Measurements from ENCODE around the gene ZNF765. TPM values are rescaled to one million over a fixed set of nuclear protein-coding genes. Genes with fewer than 3 reads are reported as not detected.
A peak's percentile ranks its signal among the peaks of the same experiment; 100 is the strongest.

The ZNF765 gene
- total and polyA plus RNA-seq, 9 donors, result 6.8 to 27.9 (median 19.2) TPM

DNA sequence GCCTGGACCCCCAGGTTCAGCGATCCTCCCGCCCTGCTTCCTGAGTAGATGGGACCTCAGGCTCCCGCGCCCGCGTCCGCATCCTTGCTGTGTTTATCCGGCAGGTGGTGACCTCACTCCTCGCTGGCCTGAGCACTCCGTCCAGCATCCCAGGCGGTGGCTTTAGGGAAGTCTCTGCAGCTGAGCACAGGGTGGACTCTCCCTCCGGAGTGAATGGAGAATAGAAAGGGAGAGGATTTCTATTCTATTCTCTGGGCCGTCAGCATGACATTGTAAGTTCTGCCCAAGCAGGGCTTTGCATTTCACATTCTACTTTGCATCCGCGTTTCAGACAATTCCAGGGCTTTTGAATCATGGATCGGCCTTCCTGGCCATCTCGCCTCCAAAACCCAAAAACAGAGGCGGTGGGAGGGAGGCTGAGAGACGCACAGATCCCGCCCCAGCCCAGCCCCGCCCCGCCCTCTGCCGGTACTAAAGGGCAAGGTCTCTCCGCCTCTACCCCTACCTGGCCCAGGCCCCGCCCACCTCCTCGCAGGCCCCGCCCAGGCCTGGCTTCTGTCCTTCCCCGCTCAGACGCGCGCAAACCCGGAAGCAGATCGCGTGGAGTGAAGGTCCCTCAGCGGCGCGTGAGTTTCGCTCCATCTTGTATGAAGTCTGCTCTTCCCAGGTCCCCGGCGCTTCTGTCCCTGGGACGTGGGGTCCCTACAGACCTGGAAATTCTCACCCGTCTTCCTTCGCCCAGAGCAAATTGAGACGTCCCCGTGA, 29.6 kb upstream of the ZNF765 start, which contains the start of gene ZNF525:
ZNF525 (plus strand) TSS at position 572 of the 765 bp plus-strand sequence. CDS start 6,577 bp downstream, outside the sequence.
- TF ChIP-seq POLR2A (IDR thresholded peaks at IDR 0.05) (no peak), CTCF (IDR thresholded peaks at IDR 0.05) (peak in 1 of 3 donors; percentile 17)
- Histone ChIP-seq H3K36me3 (no peaks in the 10 kb centered on the region), H3K9me3 (no peaks in the 10 kb centered on the region), H3K4me1 (ENCODE audit: insufficient read depth) (no peaks in the 10 kb centered on the region), H3K27ac (peak within 1 kb of the TSS; percentile 47 to 76), H3K4me3 (peak within 1 kb of the TSS; percentile 66), H3K27me3 (no peaks in the 10 kb centered on the region)
- peak; percentile 89 to 96 (median 94) for DNase-seq
- WGBS, 3 donors, result 0 to 1% (median 0%) methylated on average over 33 to 45 of the region's 45 CpGs
- intact Hi-C loops (cut with DNase I), result no loop called here

DNA sequence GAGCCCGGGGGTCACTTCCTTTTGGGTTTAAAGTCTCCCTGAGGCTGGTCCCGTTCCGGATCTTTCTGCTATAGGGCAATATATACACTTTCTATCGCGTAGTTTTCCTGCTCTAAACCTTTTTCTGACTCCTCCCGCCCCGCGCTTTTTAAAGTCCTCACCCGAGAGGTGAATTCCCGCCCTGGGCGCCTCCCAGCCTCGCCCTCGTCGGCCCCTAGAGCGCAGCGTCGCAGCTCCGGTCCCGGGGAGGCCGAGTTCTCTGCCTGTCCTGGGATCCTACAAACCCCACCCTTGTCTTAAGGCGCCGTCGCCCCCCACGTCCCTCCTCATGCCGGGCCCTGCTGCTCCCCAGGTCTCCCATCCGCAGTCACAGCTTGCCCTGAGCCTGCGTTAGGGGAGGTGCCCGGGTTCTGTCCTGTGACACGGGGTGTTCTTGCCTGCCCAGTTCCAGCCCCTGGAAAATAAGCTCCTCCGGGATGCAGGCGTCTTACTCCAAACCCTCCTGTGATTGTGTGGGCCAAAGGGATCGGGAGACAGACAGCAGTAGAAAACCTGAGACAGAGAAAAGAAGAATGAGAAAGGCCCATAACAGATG, 29.0 kb upstream of the ZNF765 start:
- no peaks in the 10 kb centered on the region for H3K36me3 ChIP-seq
- peak overlapping the region; percentile 33 to 76 for H3K27ac ChIP-seq
- TF ChIP-seq CTCF (IDR thresholded peaks at IDR 0.05) (no peak), EP300 (IDR thresholded peaks at IDR 0.05) (no peak), POLR2A (IDR thresholded peaks at IDR 0.05) (no peak)
- H3K4me3 ChIP-seq, result peak overlapping the region; percentile 66
- H3K9me3 ChIP-seq, result no peaks in the 10 kb centered on the region
- H3K4me1 ChIP-seq (ENCODE audit: insufficient read depth), result no peaks in the 10 kb centered on the region
- peak in 2 of 5 donors; percentile 36 to 56 for DNase-seq
- H3K27me3 ChIP-seq, result no peaks in the 10 kb centered on the region
- WGBS, 3 donors, result 0 to 1% (median 0%) methylated on average over 23 to 32 of the region's 32 CpGs
- intact Hi-C loops (cut with DNase I), result no loop called here

- DNase-seq, result no peak
- no peaks in the 10 kb centered on the region for H3K9me3 ChIP-seq
- no peak overlapping the region for H3K27ac ChIP-seq
- WGBS, 3 donors, result 81 to 93% (median 87%) methylated on average over 4 of the region's 4 CpGs
- H3K4me3 ChIP-seq, result no peak overlapping the region
- no peaks in the 10 kb centered on the region for H3K4me1 ChIP-seq (ENCODE audit: insufficient read depth)
- no peaks in the 10 kb centered on the region for H3K27me3 ChIP-seq
- intact Hi-C loops (cut with DNase I), result no loop called here
- TF ChIP-seq EP300 (IDR thresholded peaks at IDR 0.05) (no peak), POLR2A (IDR thresholded peaks at IDR 0.05) (no peak), CTCF (IDR thresholded peaks at IDR 0.05) (no peak)
- no peaks in the 10 kb centered on the region for H3K36me3 ChIP-seq
Observed at GRCh38 chr19:53372196-53372595, 22.8 kb upstream of the ZNF765 start.

- intact Hi-C loops (cut with DNase I), result no loop called here
- Histone ChIP-seq H3K27me3 (no peaks in the 10 kb centered on the region), H3K9me3 (no peaks in the 10 kb centered on the region), H3K36me3 (no peaks in the 10 kb centered on the region), H3K4me1 (ENCODE audit: insufficient read depth) (no peaks in the 10 kb centered on the region), H3K27ac (no peak overlapping the region), H3K4me3 (no peak overlapping the region)
- TF ChIP-seq POLR2A (IDR thresholded peaks at IDR 0.05), result no peak
- TF ChIP-seq EP300 (IDR thresholded peaks at IDR 0.05), result no peak
- TF ChIP-seq CTCF (IDR thresholded peaks at IDR 0.05), result no peak
- WGBS, 3 donors, result 57 to 71% (median 71%) methylated on average over 3 of the region's 3 CpGs
- DNase-seq, result no peak
Observed at GRCh38 chr19:53374288-53374687, 20.7 kb upstream of the ZNF765 start.

All from ovary (tissue), 9 donors.